HUES64 (cell line): ENCODE measurements around the gene CRACR2B.

Experiments
- H3K27ac ChIP-seq: 2 replicates; pipeline ENCODE4 v1.7.0; 2013; ENCODE audit warnings: low read depth, low read length, inconsistent platforms
- H3K27me3 ChIP-seq: 2 replicates; pipeline ENCODE4 v1.6.1; 2013; ENCODE audit warnings: mild to moderate bottlenecking, low read length; ENCODE audit not compliant: insufficient read depth
- H3K36me3 ChIP-seq: 2 replicates; pipeline ENCODE4 v1.6.1; 2013; ENCODE audit warnings: mild to moderate bottlenecking, low read length; ENCODE audit not compliant: insufficient read depth
- H3K4me1 ChIP-seq: 2 replicates; pipeline ENCODE4 v1.6.1; 2013; ENCODE audit warnings: mild to moderate bottlenecking, low read length, moderate library complexity; ENCODE audit not compliant: insufficient read depth
- H3K4me3 ChIP-seq: 2 replicates; pipeline ENCODE4 v1.5.1; 2013; ENCODE audit warnings: mild to moderate bottlenecking, low read length, moderate library complexity
- H3K9ac ChIP-seq: 2 replicates; pipeline ENCODE4 v1.6.1; 2013; ENCODE audit warnings: mild to moderate bottlenecking, low read depth, low read length
- H3K9me3 ChIP-seq: 2 replicates; pipeline ENCODE4 v1.6.1; 2013; ENCODE audit warnings: low read depth, low read length; ENCODE audit not compliant: insufficient read depth
- WGBS: fragments of 150-250, 120-280 bp; methylation state at CpG from one replicate; pipeline ENCODE4 v1.1.7; 2013; ENCODE audit warnings: missing lambda C conversion rate; 5-methylcytosine and 5-hydroxymethylcytosine counted together

CRACR2B gene

GRCh38 chr11:788953-789940 lies 38.5 kb upstream of the CRACR2B start:
- H3K4me1 ChIP-seq: peaks cover 4% of the 10 kb centered on the region; the same call in 1 of the 2 replicates
- no peak overlapping the region for H3K9ac ChIP-seq
- no peaks in the 10 kb centered on the region for H3K27me3 ChIP-seq
- no peaks in the 10 kb centered on the region for H3K9me3 ChIP-seq
- 62% methylated on average over 31 of the region's 31 CpGs for WGBS
- H3K36me3 ChIP-seq: peaks cover 21% of the 10 kb centered on the region; the same call in 1 of the 2 replicates
- no peak overlapping the region for H3K4me3 ChIP-seq
- H3K27ac ChIP-seq: no peak overlapping the region

- H3K4me3 ChIP-seq: no peak within 1 kb of the TSS
- H3K36me3 ChIP-seq: peaks cover 26% of the 10 kb centered on the region; the same call in 1 of the 2 replicates
- peaks cover 4% of the 10 kb centered on the region; the same call in 1 of the 2 replicates for H3K4me1 ChIP-seq
- no peaks in the 10 kb centered on the region for H3K27me3 ChIP-seq
- H3K9me3 ChIP-seq: no peaks in the 10 kb centered on the region
- WGBS: 16% methylated on average over 43 of the region's 44 CpGs
- H3K9ac ChIP-seq: no peak within 1 kb of the TSS
- H3K27ac ChIP-seq: no peak within 1 kb of the TSS
Observed at GRCh38 chr11:789943-790342, 37.8 kb upstream of the CRACR2B start, which contains the start of gene CEND1. Gene CEND1 (minus strand): TSS chr11:790090. CDS start chr11:788576, 1,514 bp downstream.

- Histone ChIP-seq H3K36me3 (peaks cover 26% of the 10 kb centered on the region; the same call in 1 of the 2 replicates), H3K4me3 (no peak overlapping the region), H3K9me3 (no peaks in the 10 kb centered on the region), H3K9ac (no peak overlapping the region), H3K27me3 (no peaks in the 10 kb centered on the region), H3K4me1 (peaks cover 4% of the 10 kb centered on the region; the same call in 1 of the 2 replicates), H3K27ac (0 out of 2 replicates have a peak overlapping the region, but pooled peaks have one; percentile 25)
- 63% methylated on average over 18 of the region's 18 CpGs for WGBS
Observed at GRCh38 chr11:790721-791564, 36.8 kb upstream of the CRACR2B start.

- WGBS: 95% methylated on average over 49 of the region's 49 CpGs
- H3K9ac ChIP-seq: no peak overlapping the region
- peaks cover 26% of the 10 kb centered on the region; the same call in 1 of the 2 replicates for H3K36me3 ChIP-seq
- no peaks in the 10 kb centered on the region for H3K9me3 ChIP-seq
- no peak overlapping the region for H3K4me3 ChIP-seq
- peaks cover 9% of the 10 kb centered on the region; the same call in 1 of the 2 replicates for H3K4me1 ChIP-seq
- H3K27ac ChIP-seq: no peak overlapping the region
- H3K27me3 ChIP-seq: no peaks in the 10 kb centered on the region
Observed at GRCh38 chr11:791658-792534, 35.8 kb upstream of the CRACR2B start.

- H3K9me3 ChIP-seq: no peaks in the 10 kb centered on the region
- peaks cover 9% of the 10 kb centered on the region; the same call in 1 of the 2 replicates for H3K4me1 ChIP-seq
- H3K27me3 ChIP-seq: no peaks in the 10 kb centered on the region
- no peak overlapping the region for H3K9ac ChIP-seq
- peaks cover 26% of the 10 kb centered on the region; the same call in 1 of the 2 replicates for H3K36me3 ChIP-seq
- WGBS: 96% methylated on average over 15 of the region's 15 CpGs
- no peak overlapping the region for H3K27ac ChIP-seq
- no peak overlapping the region for H3K4me3 ChIP-seq
Observed at GRCh38 chr11:792535-792821, 35.2 kb upstream of the CRACR2B start.

- Histone ChIP-seq H3K9ac (no peak overlapping the region), H3K4me3 (no peak overlapping the region), H3K4me1 (peaks cover 9% of the 10 kb centered on the region; the same call in 1 of the 2 replicates), H3K36me3 (peaks cover 26% of the 10 kb centered on the region; the same call in 1 of the 2 replicates), H3K27me3 (no peaks in the 10 kb centered on the region), H3K27ac (no peak overlapping the region), H3K9me3 (no peaks in the 10 kb centered on the region)
- WGBS: 93% methylated on average over 13 of the region's 13 CpGs
Observed at GRCh38 chr11:792873-793272, 34.8 kb upstream of the CRACR2B start.

- no peak overlapping the region for H3K4me3 ChIP-seq
- H3K27me3 ChIP-seq: no peaks in the 10 kb centered on the region
- H3K36me3 ChIP-seq: peaks cover 26% of the 10 kb centered on the region; the same call in 1 of the 2 replicates
- no peak overlapping the region for H3K27ac ChIP-seq
- H3K9me3 ChIP-seq: no peaks in the 10 kb centered on the region
- H3K4me1 ChIP-seq: peaks cover 9% of the 10 kb centered on the region; the same call in 1 of the 2 replicates
- 89% methylated on average over 7 of the region's 7 CpGs for WGBS
- no peak overlapping the region for H3K9ac ChIP-seq
Observed at GRCh38 chr11:793556-793955, 34.2 kb upstream of the CRACR2B start.

GRCh38 chr11:794013-794765 lies 33.5 kb upstream of the CRACR2B start:
- H3K27ac ChIP-seq: no peak overlapping the region
- H3K27me3 ChIP-seq: no peaks in the 10 kb centered on the region
- no peak overlapping the region for H3K4me3 ChIP-seq
- H3K4me1 ChIP-seq: peaks cover 9% of the 10 kb centered on the region; the same call in 1 of the 2 replicates
- WGBS: 95% methylated on average over 31 of the region's 31 CpGs
- H3K9me3 ChIP-seq: no peaks in the 10 kb centered on the region
- no peak overlapping the region for H3K9ac ChIP-seq
- peaks cover 26% of the 10 kb centered on the region; the same call in 1 of the 2 replicates for H3K36me3 ChIP-seq

- peaks cover 29% of the 10 kb centered on the region; the same call in 1 of the 2 replicates for H3K36me3 ChIP-seq
- no peak overlapping the region for H3K9ac ChIP-seq
- WGBS: 86% methylated on average over 37 of the region's 38 CpGs
- H3K4me1 ChIP-seq: peaks cover 9% of the 10 kb centered on the region; the same call in 1 of the 2 replicates
- no peaks in the 10 kb centered on the region for H3K9me3 ChIP-seq
- H3K27me3 ChIP-seq: no peaks in the 10 kb centered on the region
- no peak overlapping the region for H3K4me3 ChIP-seq
- no peak overlapping the region for H3K27ac ChIP-seq
Observed at GRCh38 chr11:794766-795633, 32.7 kb upstream of the CRACR2B start.
